Vagina (tissue), 2 donors: ENCODE results near the gene RPS6KA2. TPM values are rescaled to one million over a fixed set of nuclear protein-coding genes. Genes with fewer than 3 reads are reported as not detected.

ENCODE experiments used
- DNase-seq, 2 donors: peaks; one replicate each; pipeline ENCODE4 v3.0.0-alpha.2; 2017; ENCODE audit errors: extremely low spot score in 2 of 2
- H3K27ac ChIP-seq: fragments of 200-600 bp; sonication (generic); one replicate; pipeline ENCODE4 v1.5.1; 2019
- H3K27me3 ChIP-seq: fragments of 200-600 bp; sonication (generic); one replicate; pipeline ENCODE4 v1.5.1; 2019
- H3K36me3 ChIP-seq, 2 donors: fragments of 200-600 bp; sonication (generic); one replicate each; pipeline ENCODE4 v1.5.1; 2017 to 2019
- H3K4me1 ChIP-seq: fragments of 200-600 bp; sonication (generic); one replicate; pipeline ENCODE4 v1.5.1; 2019
- H3K4me3 ChIP-seq, 2 donors: fragments of 200-600 bp; sonication (generic); 1 replicate in 1 of 2; 2 replicates in 1 of 2; pipeline ENCODE4 v1.5.1; 2016 to 2019
- H3K9me3 ChIP-seq: fragments of 200-600 bp; sonication (generic); one replicate; pipeline ENCODE4 v1.5.1; 2019
- POLR2A ChIP-seq, 2 donors: fragments of 450-650 bp; IDR thresholded peaks; one replicate each; pipeline ENCODE4 v1.6.1; 2017; ENCODE audit warnings: antibody characterized with exemption in 2 of 2, mild to moderate bottlenecking in 2 of 2, moderate library complexity in 2 of 2
- POLR2AphosphoS5 ChIP-seq, 2 donors: sonication (generic); formaldehyde crosslinking; IDR thresholded peaks; one replicate each; pipeline ENCODE4 v1.9.0; 2017; ENCODE audit warnings: antibody characterized with exemption in 2 of 2, mild to moderate bottlenecking in 2 of 2, low read depth in 1 of 2; ENCODE audit not compliant: insufficient read depth in 1 of 2
- intact Hi-C: fragments of 100-400 bp; cut with DNase I; formaldehyde crosslinking; loops from one replicate; pipeline ENCODE4 v1.15.1; 2023
- total RNA-seq: library from RNA; depleted of rRNA; stranded (reverse); fragments of >200 nt; gene quantifications from one replicate; pipeline ENCODE4 v1.2.3, GENCODE V29; 2016
- TF ChIP-seq, protein P1 (sequence below), 3 experiments: fragments of 450-650 bp in 2 of 3; fragments of 200-600 bp in 1 of 3; sonication (generic) in 1 of 3; IDR thresholded peaks; one replicate each; pipeline ENCODE4 v1.5.1; 2017 to 2019; ENCODE audit warnings: antibody characterized with exemption in 3 of 3, mild to moderate bottlenecking in 2 of 3, moderate library complexity in 2 of 3

Gene RPS6KA2
- total RNA-seq, 1 donor from 2014 or later, result 65.1 TPM

- Histone ChIP-seq H3K9me3 (no peaks in the 10 kb centered on the region), H3K27ac (no peak overlapping the region), H3K36me3 (no peaks in the 10 kb centered on the region), H3K27me3 (no peaks in the 10 kb centered on the region), H3K4me3 (no peak overlapping the region), H3K4me1 (peaks cover 10% of the 10 kb centered on the region)
- intact Hi-C loops, result no loop called here
- DNase-seq, result no peak
- TF ChIP-seq POLR2A (IDR thresholded peaks at IDR 0.05) (no peak), POLR2AphosphoS5 (IDR thresholded peaks at IDR 0.05; ENCODE audit: insufficient read depth in 1 of 2, low read depth in 1 of 2) (no peak)
- TF ChIP-seq, protein P1, sequence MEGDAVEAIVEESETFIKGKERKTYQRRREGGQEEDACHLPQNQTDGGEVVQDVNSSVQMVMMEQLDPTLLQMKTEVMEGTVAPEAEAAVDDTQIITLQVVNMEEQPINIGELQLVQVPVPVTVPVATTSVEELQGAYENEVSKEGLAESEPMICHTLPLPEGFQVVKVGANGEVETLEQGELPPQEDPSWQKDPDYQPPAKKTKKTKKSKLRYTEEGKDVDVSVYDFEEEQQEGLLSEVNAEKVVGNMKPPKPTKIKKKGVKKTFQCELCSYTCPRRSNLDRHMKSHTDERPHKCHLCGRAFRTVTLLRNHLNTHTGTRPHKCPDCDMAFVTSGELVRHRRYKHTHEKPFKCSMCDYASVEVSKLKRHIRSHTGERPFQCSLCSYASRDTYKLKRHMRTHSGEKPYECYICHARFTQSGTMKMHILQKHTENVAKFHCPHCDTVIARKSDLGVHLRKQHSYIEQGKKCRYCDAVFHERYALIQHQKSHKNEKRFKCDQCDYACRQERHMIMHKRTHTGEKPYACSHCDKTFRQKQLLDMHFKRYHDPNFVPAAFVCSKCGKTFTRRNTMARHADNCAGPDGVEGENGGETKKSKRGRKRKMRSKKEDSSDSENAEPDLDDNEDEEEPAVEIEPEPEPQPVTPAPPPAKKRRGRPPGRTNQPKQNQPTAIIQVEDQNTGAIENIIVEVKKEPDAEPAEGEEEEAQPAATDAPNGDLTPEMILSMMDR (IDR thresholded peaks at IDR 0.05), result no peak
These were observed 249.3 kb downstream of the RPS6KA2 start for GRCh38 chr6:166377721-166378120.

DNA sequence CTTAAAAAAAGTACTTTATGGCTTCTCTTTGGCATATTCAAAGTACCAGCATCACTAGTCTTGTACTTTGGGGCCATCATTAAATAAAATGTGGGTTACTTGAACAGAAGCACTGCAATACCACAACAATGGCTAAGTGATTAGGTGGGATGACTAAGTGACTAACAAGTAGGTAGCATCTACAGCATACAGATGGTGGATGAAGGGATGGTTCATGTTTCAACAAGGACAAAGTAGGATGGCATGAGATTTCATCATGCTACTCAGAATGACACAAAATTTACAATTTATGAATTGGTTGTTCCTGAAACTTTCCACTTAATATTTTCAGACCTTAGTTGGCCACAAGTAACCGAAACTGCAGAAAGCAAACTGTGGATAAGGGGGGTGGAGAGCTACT is 252.0 kb downstream of the RPS6KA2 start:
- DNase-seq, result no peak
- Histone ChIP-seq H3K36me3 (no peaks in the 10 kb centered on the region), H3K4me3 (no peak overlapping the region), H3K27me3 (no peaks in the 10 kb centered on the region), H3K27ac (no peak overlapping the region), H3K9me3 (no peaks in the 10 kb centered on the region), H3K4me1 (no peaks in the 10 kb centered on the region)
- intact Hi-C loops, result no loop called here
- TF ChIP-seq, protein P1 (IDR thresholded peaks at IDR 0.05), result no peak
- TF ChIP-seq POLR2A (IDR thresholded peaks at IDR 0.05), result no peak
- no peak for TF ChIP-seq POLR2AphosphoS5 (IDR thresholded peaks at IDR 0.05; ENCODE audit: insufficient read depth in 1 of 2, low read depth in 1 of 2)

GRCh38 chr6:166370489-166370888 is 256.6 kb downstream of the RPS6KA2 start:
- Histone ChIP-seq H3K27ac (no peak overlapping the region), H3K9me3 (no peaks in the 10 kb centered on the region), H3K36me3 (peaks cover 0 to 9% of the 10 kb centered on the region in 2 donors), H3K27me3 (no peaks in the 10 kb centered on the region), H3K4me3 (no peak overlapping the region), H3K4me1 (no peaks in the 10 kb centered on the region)
- TF ChIP-seq, protein P1 (IDR thresholded peaks at IDR 0.05), result no peak
- TF ChIP-seq POLR2AphosphoS5 (IDR thresholded peaks at IDR 0.05; ENCODE audit: insufficient read depth in 1 of 2, low read depth in 1 of 2) (no peak), POLR2A (IDR thresholded peaks at IDR 0.05) (no peak)
- no peak for DNase-seq
- intact Hi-C loops, result no loop called here

DNA sequence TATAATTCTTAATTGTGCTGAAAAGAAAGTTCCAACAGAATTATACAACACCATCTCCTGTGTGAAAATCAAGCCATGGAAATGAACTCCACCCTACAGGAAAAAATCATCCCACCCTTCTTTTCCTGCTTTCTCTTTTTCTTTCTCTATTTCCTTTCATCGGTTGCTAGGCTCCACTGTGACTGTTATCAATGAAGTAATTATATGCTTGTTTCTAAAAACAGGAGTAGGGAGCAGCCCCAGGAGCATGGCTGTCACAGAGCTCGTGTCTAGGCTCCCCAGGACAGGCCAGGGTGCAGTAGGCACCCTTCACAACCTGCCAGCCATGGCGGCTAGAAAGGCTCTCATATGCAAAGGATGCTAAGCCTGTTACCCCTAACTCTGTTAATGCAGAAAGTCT is 257.3 kb downstream of the RPS6KA2 start:
- Histone ChIP-seq H3K4me3 (no peak overlapping the region), H3K27me3 (no peaks in the 10 kb centered on the region), H3K27ac (no peak overlapping the region), H3K36me3 (peaks cover 0 to 9% of the 10 kb centered on the region in 2 donors), H3K4me1 (no peaks in the 10 kb centered on the region), H3K9me3 (no peaks in the 10 kb centered on the region)
- no peak for DNase-seq
- TF ChIP-seq POLR2A (IDR thresholded peaks at IDR 0.05) (no peak), POLR2AphosphoS5 (IDR thresholded peaks at IDR 0.05; ENCODE audit: insufficient read depth in 1 of 2, low read depth in 1 of 2) (no peak)
- TF ChIP-seq, protein P1 (IDR thresholded peaks at IDR 0.05), result no peak
- intact Hi-C loops, result no loop called here

DNA sequence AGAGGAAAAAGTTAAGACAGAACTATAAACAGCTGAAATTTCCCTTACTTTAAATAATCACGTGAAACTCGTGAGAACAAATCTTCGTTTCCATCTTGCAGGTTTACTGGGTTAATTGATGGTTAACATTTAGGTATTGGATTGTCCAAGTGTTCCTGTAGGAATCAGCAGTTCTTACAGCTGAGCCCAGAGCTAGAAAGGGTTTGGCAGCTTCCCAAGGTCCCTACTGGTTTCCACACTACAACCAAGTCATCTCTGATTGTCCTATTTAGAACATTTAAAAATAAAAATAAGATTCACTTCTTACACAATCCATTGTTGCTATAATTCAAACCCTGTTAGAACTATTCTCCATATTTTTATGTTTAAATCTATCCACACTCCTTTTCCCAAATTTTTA is 260.1 kb downstream of the RPS6KA2 start:
- Histone ChIP-seq H3K4me3 (no peak overlapping the region), H3K27me3 (no peaks in the 10 kb centered on the region), H3K27ac (no peak overlapping the region), H3K4me1 (no peaks in the 10 kb centered on the region), H3K9me3 (no peaks in the 10 kb centered on the region), H3K36me3 (peaks cover 0 to 14% of the 10 kb centered on the region in 2 donors)
- TF ChIP-seq POLR2A (IDR thresholded peaks at IDR 0.05), result no peak
- DNase-seq, result no peak
- intact Hi-C loops, result no loop called here
